Body of pancreas (tissue), 4 donors: Measurements from ENCODE around the gene CACNA1S. TPM values are rescaled to one million over a fixed set of nuclear protein-coding genes. Genes with fewer than 3 reads are reported as not detected.

Experiments
- ATAC-seq: fragments of 150-250 bp; one replicate; pipeline ENCODE4 v1.9.1; 2016
- DNase-seq, 4 donors: peaks; one replicate each; pipeline ENCODE4 v3.0.0-alpha.2; 2019
- H3K27ac ChIP-seq, 4 donors: fragments of 200-600 bp; sonication (generic); 1 replicate in 3 of 4; 2 replicates in 1 of 4; pipeline versions ENCODE4 v1.5.1 to v1.6.1; 2016 to 2019; ENCODE audit warnings: mild to moderate bottlenecking in 1 of 4, mixed read lengths in 1 of 4, moderate library complexity in 1 of 4
- H3K27me3 ChIP-seq, 2 donors: fragments of 200-600 bp; sonication (generic); one replicate each; pipeline ENCODE4 v1.6.0; 2016; ENCODE audit warnings: mild to moderate bottlenecking in 1 of 2
- H3K36me3 ChIP-seq, 2 donors: fragments of 200-600 bp; sonication (generic); replicated peaks in 1 of 2; 2 replicates each; pipeline ENCODE4 v1.5.1; 2016; ENCODE audit warnings: low read depth in 2 of 2; ENCODE audit not compliant: insufficient read depth in 1 of 2
- H3K4me1 ChIP-seq: fragments of 200-600 bp; sonication (generic); one replicate; pipeline ENCODE4 v1.6.0; 2016
- H3K4me3 ChIP-seq, 2 donors: fragments of 200-600 bp; sonication (generic); 1 replicate in 1 of 2; 2 replicates in 1 of 2; pipeline ENCODE4 v1.5.1; 2016 to 2019
- H3K9me3 ChIP-seq, 3 donors: fragments of 200-600 bp; sonication (generic); 1 replicate in 2 of 3; 2 replicates in 1 of 3; pipeline ENCODE4 v1.5.1; 2016
- POLR2A ChIP-seq, 3 donors: fragments of 450-650 bp; IDR thresholded peaks; one replicate each; pipeline ENCODE4 v1.6.1; 2016; ENCODE audit warnings: antibody characterized with exemption in 3 of 3, mild to moderate bottlenecking in 2 of 3
- WGBS, 2 donors: methylation state at CpG; one replicate each; pipeline ENCODE4 v1.1.5; 2017; 5-methylcytosine and 5-hydroxymethylcytosine counted together
- intact Hi-C: fragments of 100-400 bp; cut with DNase I; formaldehyde crosslinking; loops from one replicate; pipeline ENCODE4 v1.15.1; 2023
- total RNA-seq, 2 donors: library from RNA; depleted of rRNA; stranded (reverse); fragments of >200 nt; gene quantifications; one replicate each; pipeline ENCODE4 v1.1.0, GENCODE V29; 2016
- TF ChIP-seq, protein P1 (sequence below), 7 experiments: fragments of 450-650 bp in 4 of 7; fragments of 200-600 bp in 3 of 7; sonication (generic) in 3 of 7; IDR thresholded peaks; one replicate each; pipeline ENCODE4 v1.5.1; 2016 to 2019; ENCODE audit warnings: antibody characterized with exemption in 7 of 7

CACNA1S gene
- total RNA-seq, 2 donors from 2014 or later, result under 0.01 TPM; not detected in 1

GRCh38 chr1:201138311-201138840 lies 26.1 kb upstream of the CACNA1S start:
- Histone ChIP-seq H3K9me3 (no peaks in the 10 kb centered on the region), H3K27ac (peak overlapping the region in 2 of 4 donors; percentile 66 to 69), H3K36me3 (peaks cover 0 to 7% of the 10 kb centered on the region in 2 donors), H3K4me1 (peaks cover 35% of the 10 kb centered on the region), H3K27me3 (no peaks in the 10 kb centered on the region), H3K4me3 (no peak overlapping the region)
- 77 to 79% methylated on average over 6 of the region's 6 CpGs for WGBS, 2 donors
- TF ChIP-seq, protein P1, sequence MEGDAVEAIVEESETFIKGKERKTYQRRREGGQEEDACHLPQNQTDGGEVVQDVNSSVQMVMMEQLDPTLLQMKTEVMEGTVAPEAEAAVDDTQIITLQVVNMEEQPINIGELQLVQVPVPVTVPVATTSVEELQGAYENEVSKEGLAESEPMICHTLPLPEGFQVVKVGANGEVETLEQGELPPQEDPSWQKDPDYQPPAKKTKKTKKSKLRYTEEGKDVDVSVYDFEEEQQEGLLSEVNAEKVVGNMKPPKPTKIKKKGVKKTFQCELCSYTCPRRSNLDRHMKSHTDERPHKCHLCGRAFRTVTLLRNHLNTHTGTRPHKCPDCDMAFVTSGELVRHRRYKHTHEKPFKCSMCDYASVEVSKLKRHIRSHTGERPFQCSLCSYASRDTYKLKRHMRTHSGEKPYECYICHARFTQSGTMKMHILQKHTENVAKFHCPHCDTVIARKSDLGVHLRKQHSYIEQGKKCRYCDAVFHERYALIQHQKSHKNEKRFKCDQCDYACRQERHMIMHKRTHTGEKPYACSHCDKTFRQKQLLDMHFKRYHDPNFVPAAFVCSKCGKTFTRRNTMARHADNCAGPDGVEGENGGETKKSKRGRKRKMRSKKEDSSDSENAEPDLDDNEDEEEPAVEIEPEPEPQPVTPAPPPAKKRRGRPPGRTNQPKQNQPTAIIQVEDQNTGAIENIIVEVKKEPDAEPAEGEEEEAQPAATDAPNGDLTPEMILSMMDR (IDR thresholded peaks at IDR 0.05), result no peak
- no peak for TF ChIP-seq POLR2A (IDR thresholded peaks at IDR 0.05)
- ATAC-seq (no peak), DNase-seq (no peak)
- intact Hi-C loops, result loop anchor here (5.0 kb wide), 1 partner anchor 104 kb away; no protein-coding TSS in a partner anchor

GRCh38 chr1:201137579-201138310 lies 25.5 kb upstream of the CACNA1S start:
- Histone ChIP-seq H3K9me3 (no peaks in the 10 kb centered on the region), H3K4me1 (peaks cover 35% of the 10 kb centered on the region), H3K27me3 (no peaks in the 10 kb centered on the region), H3K4me3 (no peak overlapping the region), H3K36me3 (peaks cover 0 to 2% of the 10 kb centered on the region in 2 donors), H3K27ac (peak overlapping the region in 3 of 4 donors; percentile 25 to 69 (median 66))
- intact Hi-C loops, result loop anchor here (5.0 kb wide), 1 partner anchor 105 kb away; no protein-coding TSS in a partner anchor
- TF ChIP-seq, protein P1 (IDR thresholded peaks at IDR 0.05), result no peak
- no peak for TF ChIP-seq POLR2A (IDR thresholded peaks at IDR 0.05)
- peak; percentile 80 to 91 (median 85) for DNase-seq
- peak; percentile 82 for ATAC-seq
- WGBS, 2 donors, result 66 to 69% methylated on average over 6 of the region's 6 CpGs

DNA sequence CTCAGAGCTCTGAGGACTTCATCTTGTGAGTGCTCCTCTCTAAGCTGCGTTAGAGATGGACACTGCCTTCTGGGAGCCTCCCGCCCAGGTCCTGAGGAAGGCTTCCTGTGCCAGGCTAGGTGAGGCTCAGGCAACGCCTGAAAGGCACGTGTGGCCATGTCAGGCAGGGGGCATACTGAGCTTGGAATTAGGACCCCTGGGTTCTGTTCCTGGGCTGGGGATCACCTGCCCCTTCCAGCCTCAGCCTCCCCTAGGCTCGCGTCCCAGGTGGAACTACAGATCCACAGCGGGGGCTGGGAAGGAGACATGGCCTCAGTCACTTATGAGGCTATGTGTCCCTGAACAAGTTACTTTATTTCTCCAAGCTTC lies 24.8 kb upstream of the CACNA1S start:
- intact Hi-C loops, result loop anchor here (5.0 kb wide), 1 partner anchor 105 kb away; no protein-coding TSS in a partner anchor
- ATAC-seq (no peak), DNase-seq (no peak)
- Histone ChIP-seq H3K9me3 (no peaks in the 10 kb centered on the region), H3K36me3 (peaks cover 0 to 2% of the 10 kb centered on the region in 2 donors), H3K4me3 (no peak overlapping the region), H3K4me1 (peaks cover 35% of the 10 kb centered on the region), H3K27me3 (no peaks in the 10 kb centered on the region), H3K27ac (peak overlapping the region in 3 of 4 donors; percentile 25 to 69 (median 66))
- TF ChIP-seq, protein P1 (IDR thresholded peaks at IDR 0.05), result no peak
- TF ChIP-seq POLR2A (IDR thresholded peaks at IDR 0.05), result no peak
- 91 to 98% methylated on average over 6 of the region's 7 CpGs for WGBS, 2 donors

DNA sequence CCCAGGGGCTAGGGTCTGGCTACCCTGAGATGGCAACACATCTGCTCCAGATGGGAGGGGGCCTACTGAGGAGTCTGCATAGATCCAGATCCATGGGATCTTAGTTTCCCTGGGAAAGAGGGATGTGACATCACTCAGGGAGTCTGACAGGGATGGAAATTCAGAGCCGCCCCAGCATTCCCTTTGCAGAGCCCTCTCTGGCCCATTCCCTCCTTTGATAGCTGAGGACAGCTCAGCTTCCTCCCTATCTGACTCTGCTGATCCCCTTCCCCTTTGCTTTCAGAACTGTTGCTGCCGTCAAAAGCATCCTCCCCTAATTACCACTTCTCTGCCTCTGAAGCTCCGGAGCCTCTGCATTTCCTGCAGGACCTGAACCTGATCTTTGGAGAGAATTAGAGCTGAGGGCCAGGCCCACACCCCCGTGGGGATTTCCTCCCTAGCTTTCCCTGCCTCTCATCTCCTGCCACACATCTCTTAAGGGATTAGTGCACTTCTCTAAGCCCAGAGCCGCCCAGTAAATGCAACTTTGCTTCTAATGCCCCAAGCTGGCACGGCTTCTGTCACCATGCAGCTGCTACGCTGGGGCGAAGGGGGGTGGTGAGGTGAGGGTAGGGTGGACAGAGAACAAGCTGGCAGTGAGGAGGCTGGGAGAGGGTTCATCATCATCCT lies 24.3 kb upstream of the CACNA1S start:
- ATAC-seq (no peak), DNase-seq (no peak)
- H3K4me1 ChIP-seq, result peaks cover 37% of the 10 kb centered on the region
- no peak for TF ChIP-seq POLR2A (IDR thresholded peaks at IDR 0.05)
- TF ChIP-seq, protein P1 (IDR thresholded peaks at IDR 0.05), result no peak
- WGBS, 2 donors, result 87 to 88% methylated on average over 8 of the region's 8 CpGs
- intact Hi-C loops, result loop anchor here (5.0 kb wide), 1 partner anchor 106 kb away; no protein-coding TSS in a partner anchor
- no peaks in the 10 kb centered on the region for H3K27me3 ChIP-seq
- peak overlapping the region in 3 of 4 donors; percentile 25 to 69 (median 66) for H3K27ac ChIP-seq
- no peak overlapping the region for H3K4me3 ChIP-seq
- no peaks in the 10 kb centered on the region for H3K9me3 ChIP-seq
- peaks cover 0 to 2% of the 10 kb centered on the region in 2 donors for H3K36me3 ChIP-seq
